A204.1 (cell line): Measurements from ENCODE around the gene IGSF9.

Experiments
- FAIRE-seq: peaks from 2 replicates; lab custom pipeline; 2012; peaks lifted over from hg19 to GRCh38; lab: Jason Lieb, UNC

Gene IGSF9

DNA sequence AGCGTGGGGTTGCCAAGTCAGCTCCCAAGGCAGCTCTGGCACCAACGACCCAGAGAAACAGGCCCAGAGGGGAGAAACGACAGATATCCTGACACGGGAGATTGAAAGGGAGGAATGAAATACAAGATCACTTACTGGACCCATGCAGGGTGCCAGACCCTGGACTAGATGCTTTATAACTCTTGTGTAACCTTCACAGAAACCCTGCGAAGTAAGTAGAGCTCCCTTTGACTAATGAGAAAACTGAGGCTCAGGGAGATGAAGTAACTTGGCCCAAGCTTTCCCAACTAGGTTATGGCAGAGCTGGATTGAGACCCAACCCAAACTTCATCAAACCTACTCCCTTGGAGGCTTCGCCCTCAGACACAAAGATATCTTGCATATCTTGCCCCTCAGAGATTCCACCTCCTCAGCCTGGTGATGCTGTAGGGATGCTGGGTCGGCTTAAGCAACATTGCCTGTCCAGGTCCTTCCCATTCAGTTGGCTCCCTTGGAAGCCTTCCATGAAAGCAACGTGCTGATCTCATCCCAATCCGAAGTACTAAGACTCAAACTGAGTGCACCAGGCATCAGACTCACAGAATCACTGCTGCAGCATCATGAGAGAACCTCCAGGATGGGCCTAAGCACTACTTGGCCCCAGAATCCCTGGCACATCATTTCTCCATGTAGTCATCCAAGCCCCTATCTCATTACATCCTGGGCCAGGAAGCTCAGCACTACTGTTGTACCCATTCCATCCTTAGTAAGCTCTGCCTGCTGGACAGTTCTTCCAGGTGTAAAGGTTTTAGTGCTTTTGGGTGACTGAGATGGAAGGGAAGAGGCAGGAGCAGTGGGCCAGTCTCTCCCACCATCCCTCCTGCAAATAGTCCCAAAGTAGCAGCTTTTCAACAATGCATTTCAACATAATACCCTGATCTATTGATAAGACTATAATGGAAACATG is 1.1 kb upstream of the IGSF9 start:
- no peak for FAIRE-seq

DNA sequence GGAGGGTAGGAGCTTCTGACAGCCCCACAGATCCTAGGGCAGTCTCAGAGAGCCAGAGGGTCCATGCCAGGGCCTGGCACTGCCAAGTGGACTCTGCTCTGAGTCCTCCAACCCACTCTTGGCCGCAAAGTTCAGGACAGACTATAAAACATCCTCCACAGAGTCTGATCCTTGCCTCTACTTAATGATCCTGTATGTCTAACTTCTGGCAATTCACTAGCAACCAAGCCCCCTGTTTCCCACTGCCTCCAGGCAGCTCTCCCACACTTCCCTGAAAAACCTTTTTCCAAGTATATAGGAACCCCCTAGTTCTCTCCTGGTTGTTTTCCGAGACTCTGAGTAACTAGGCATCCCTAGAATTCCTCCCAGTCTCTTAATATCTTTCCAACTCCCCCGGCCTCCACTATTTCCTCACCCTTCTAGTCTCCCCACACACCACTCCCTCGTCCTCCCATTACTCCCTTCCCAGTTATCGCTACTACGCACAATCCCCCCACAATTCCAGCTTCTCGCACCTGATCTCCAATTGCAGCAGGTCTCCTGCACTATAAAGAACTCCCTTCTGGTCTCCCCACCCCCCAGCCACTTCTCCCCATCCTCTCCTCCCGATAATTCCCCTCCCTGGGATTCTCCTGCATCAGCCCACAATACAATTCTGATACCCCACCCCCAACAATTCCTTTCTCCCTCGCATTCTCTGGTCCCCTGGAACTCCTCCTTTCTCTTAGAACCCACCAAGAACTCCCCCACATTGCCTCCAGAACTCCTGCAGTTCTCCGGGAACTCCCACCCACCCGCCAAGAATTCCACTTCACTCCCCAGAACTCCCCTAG is 574 bp downstream of the IGSF9 start:
- no peak for FAIRE-seq

DNA sequence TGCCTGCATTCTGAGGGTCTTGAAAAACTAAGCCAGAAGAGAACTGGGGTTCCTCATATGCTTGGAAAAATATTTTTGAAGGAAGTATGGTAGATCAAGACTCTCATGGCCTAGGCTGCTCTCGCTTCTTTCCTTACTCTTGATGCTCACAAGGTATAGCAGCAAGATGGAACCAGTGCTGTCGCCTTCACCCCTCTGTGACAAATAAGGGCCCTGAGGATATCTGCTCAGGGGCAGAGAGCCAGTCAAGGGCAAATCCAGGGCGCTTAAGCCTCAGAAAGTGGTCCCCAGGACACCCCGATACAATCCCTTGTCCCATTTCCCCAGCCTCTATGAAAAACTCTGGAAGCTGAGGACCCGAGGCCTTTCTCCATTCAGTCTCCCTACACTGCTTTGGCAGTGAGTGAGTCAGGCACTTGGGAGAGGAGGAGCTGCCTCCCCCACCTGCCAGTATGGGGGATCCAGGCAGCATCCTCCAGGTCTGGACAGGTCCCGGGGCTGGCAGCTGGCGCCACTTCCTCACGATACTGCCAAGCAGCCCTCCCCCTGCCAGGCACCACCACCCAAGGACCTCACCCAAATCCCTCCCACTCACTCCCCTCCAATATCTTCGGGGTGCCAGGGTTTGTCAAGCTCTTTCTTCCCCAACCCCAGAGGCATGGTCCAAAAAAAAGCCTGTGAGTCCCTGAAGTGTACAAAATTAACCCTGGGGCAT is 1.3 kb downstream of the IGSF9 start:
- no peak for FAIRE-seq

DNA sequence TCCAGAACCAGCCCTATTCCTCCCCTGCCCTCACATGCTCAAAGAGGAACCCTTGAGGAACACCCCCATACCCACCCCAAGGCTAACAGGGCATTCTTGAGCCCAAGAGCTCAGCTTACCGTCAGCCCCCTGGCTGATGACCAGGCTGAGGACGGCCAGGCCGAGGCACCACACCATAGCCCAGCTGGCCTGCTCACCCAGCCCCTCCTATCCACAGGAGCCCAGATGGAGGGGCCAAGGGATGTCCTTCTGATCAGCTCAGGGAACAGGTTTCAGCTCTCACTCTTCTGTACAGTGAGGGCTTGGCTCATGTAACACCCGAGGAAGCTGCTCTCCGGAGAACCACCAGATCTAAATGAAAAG is 2.2 kb downstream of the IGSF9 start:
- FAIRE-seq = no peak

DNA sequence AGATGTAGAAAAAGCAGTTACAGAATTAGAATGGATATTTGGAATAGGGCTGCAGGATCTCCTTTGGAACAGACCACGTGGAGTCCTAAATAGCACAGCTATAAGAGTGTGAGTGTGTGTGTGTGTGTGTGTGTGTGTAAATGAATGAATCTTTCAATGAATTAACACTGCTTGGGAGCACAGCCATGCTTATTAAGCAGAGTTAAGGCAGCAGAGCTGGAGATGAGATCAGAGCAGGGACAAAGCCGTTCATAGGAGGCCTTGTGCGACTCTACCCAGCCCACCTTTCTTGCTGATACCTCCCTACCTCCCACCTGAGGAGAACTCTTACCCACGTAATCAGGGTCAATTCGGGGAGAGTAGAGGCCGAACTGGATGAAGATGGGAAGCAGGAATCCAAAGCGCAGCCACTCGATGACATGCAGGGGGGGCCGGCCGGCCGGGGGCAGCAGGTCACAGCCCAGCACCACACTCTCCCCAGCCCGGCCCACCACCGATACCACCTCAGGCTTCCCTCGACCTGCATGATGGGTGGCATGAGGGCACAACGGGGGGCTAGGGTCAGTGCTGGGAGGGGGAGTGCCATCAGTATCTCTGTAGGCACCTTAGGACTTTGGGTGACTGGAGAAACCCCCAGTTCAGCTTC is 2.7 kb downstream of the IGSF9 start:
- FAIRE-seq = no peak

DNA sequence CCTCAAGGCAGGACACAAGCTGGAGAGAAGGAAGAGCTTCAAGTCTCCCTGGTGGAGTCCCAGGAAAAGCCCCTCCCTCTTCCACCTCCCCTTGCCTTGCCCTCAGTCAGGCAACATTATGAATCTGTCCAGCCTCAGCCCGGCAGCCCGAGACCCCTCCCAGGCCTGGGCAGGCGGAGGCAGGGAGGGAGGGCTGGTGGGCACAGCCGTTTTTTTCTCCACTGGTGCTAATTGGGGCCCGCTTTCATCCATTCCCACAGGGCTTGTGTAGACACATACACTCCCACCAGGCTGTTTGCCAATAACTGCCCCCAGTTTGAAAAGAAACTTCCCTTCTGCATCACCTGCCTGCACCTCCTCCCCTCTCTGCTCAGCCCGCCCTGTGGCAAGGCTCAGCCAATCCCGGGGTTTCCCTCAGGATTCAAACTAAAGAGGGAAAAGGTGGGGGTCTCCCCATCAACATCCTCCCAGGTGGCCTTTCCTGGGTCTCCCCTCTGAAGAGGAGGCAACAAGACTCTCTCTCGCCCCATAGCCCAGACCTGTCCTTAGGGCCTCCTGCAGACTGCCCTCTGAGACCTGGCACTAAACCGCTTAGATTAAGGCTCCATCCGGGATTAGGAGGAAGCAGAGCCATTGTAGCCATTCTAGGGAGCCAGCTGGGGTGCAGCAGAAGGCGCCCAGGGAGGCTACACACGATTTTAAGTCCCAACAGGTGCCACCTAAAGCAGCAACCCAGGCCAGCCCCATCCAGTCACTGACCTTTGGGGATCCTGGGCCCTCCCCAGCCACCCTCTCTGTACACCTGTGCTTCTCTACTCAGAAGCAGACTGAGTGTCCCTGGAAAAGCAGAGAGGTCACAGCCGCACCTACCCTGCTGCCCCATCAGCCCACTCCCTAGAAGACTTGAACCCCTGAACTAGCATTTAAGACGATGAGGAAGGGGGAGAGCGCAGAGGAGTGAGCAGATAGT is 3.5 kb downstream of the IGSF9 start:
- no peak for FAIRE-seq

DNA sequence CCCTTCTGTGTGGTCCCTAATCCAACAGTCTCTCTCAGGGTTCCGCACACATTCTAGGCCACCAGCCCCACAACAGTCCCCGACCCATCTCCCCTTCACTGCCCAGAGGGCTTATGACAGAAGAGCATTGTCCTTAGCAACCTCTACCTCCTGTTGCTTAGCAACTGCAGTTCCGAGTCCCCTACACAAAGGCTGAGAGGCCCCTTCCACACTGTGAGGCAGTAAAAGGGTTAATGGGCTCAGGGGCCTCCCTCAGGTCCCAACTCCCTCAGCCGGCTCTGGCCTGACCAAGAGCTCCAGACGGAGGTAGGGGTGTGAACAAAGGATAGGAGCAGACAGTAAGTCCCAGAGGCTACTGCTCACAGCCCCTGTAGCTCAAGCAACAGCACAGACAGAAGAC is 4.3 kb downstream of the IGSF9 start:
- no peak for FAIRE-seq

DNA sequence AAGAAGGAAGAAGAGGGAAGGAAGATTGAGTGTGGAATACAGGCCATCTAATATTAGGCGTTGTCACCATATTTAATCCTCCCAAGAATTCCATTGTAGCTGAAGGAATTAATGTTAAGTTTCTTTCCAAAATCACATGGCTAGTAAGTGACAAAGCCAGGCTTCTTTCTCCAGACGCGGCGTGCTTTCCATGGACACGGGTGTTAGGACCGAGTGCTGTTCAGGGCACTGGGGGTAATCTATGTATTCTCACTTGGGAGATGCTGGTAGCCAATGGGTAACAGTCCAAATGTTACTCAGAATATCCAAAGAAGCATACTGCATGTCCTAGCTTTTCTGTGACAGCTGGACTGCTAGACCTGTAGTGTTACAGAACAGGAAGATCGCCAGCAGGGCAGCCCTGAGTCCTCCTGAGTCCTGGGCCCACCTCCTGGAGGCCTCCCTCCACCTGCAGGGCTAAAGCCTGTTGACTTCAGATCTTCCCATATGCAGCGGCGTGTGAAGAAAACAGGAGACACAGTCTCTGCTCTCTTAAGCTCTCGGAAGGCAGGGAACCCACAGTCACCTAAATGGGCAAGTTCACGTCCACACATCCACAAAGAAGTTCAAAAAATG is 5.3 kb downstream of the IGSF9 start:
- no peak for FAIRE-seq

DNA sequence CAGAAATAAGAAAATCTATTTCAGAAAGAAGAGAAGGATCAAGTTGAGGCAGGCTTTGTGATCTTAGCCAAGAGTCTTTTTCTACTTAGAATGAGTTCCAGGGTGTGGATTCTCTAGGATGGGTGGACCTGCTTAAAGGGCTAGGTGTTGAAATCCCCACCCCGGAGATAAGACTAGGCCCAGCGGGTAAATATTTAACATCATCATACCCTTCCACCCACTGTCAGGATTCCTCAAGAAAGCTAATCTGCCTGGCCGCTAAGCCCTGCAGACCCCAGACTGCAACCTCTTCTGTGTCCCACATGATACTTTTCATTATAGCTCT is 5.8 kb downstream of the IGSF9 start:
- FAIRE-seq = no peak

DNA sequence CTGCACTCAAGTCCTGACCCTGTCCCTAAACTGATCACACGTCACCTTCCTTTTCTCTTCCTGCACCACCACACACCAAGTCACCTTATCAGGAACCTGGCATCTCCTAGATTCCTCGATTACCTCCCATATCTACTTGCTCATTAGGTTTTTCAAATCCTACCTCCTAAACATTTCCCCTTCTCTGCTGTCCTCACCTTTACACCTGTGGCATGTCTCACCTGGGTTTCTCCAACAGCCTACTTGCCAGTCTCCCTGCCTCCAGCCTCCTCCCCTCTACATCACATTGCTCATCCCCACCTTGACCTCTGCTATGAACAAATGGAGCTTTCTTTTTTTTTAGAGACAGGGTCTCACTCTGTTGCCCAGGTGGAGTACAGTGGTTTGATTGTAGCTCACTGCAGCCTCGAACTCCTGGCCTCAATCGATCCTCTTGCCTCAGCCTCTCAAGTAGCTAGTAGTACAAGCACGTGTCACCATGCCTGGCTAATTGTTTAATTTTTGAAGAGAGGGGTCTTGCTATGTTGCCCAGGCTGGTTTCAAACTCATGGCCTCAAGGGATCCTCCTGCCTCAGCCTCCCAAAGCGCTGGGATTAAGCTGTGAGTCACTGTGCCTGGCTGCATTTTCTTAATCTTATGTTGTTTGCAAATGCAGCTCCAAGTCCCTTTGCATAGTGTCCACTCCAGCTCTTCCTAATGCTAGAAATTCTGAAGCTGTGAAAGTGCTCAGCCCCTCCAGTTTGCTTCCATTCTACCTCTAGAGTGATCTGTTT is 6.3 kb downstream of the IGSF9 start:
- FAIRE-seq = no peak

DNA sequence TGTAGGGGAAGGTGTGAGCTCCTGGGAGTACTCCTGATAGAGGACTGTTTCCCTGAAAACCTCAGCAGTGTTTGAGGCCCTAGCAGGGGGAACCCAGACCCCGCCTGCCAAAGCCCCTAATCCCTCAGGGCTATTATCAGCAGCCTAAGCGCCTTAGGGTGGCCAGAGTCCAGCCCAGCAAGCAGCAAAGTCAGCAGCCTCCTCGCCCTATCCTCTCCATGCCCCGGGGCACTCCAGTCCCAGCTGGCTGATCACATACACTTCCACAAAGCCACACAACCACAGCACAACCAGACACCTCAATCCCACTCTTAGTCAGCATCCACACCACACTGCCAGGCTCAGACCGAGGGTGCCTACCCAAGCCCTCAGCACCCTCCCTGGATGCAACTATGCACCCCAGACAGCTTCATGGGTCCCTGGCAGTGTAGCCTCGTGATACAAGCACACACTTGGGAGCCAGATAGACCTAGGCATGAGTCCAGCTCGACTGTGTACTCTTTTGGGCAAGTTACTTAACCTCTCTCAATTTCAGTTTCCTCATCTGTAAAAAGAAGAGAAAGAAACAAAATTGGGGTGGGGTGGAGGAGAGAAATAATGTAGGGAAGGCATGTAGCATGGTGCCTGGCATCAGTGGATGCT is 7.1 kb downstream of the IGSF9 start:
- no peak for FAIRE-seq

DNA sequence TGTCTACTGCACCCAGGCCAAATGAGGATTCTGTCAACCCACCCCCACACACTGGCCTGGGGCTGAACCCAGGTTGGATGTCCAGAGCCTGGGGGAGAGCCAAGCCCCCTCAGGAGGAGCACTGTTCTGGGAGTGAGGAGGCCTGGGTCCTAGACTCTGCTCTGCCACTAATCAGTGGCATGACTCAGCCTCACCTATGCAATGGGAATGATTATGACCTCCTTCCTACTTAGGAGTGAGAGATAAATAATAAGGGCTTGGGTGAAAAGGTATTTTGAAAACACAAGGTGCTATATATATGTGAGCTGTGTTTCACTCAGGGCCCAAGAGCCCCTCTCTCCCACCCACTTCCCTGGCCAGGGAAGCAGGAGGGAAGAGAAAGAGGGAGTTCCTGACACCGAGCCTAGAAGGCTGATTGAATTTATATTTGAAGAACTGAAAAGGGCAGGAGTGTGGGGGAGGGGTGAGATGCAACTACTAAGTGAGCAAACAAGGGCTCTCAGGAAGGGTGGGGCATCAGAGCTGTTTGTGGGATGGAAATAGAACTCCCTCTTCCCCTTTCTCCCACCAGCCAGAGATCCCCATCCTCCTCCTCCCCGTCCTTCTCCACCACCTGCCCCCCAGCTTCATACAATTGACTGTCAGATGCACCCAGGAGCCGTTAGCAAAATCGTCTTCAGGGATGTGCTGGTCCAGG is 8.2 kb downstream of the IGSF9 start:
- FAIRE-seq = no peak

DNA sequence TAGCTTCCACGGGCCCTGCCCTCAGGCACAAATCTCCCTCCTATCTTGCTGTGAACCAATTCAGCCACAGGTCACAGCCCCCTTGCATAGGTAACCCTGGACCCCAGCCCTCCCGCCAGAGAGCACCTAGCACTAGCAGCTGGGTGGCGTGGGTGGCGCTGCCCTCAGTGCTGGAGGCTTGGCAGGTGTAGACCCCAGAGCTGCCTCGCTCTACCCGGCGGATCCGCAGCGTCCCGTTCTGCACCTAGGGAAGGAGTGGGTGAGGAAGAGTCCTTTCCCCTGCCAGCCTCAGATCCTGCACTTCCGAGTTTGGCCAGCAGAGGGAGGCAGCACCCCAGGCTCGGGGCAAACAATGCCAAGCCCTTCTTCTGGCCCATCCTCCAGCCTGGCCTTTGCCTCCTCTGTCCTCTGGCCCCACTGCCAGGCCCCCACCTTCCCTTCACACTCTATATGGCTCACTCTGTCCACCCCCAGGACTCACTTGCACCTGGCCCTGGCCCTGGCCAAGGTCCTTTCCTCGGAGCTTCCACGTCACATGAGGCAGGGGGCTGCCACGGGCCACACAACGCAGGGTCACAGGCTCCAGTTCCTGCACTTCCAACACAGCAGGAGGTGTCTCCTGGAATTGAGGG is 9.0 kb downstream of the IGSF9 start:
- no peak for FAIRE-seq

DNA sequence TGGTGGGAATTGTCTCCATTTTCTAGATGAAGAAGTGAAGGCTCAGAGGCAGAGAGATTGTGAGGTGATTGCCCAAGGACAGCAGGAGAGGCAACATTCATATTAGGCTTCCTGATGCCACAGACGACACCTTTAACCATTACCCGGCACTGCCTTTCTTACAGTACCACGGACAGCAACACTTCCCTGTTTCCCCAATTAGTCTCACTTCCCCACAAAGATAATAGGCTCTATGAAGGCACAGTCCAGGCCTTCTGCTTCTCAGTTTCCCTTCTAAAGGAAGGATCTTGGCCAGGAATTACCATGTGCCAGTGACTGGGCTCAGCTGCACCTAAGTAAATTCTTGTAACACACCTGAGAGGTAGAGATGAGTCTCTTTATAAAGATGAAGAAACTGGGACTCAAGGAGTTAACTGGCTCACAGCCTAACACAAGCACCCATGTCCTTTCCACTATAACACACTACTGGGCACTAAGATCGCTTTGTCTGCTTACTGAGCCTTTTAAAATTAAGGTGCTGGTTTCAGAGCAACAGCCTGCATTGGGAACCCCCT is 9.6 kb downstream of the IGSF9 start:
- FAIRE-seq = no peak

DNA sequence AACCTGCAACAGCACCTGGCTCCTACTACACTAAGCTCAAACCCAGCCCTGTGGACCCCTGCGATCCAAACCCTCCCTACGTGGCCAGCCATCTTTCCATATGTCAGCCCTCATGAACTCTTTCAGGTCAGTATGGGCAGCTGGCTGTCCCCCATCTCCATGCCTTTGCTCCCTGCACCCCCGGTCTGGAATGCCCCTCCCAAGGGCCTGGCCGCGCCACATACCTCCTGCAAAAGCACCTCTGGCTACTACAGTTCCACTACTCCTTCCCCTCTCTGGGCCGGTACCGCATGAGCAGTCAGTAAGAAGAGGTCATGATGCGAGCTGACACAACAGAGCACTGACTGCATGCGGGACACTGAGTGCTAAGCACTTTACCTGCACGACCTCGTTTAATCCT is 10.1 kb downstream of the IGSF9 start:
- no peak for FAIRE-seq

DNA sequence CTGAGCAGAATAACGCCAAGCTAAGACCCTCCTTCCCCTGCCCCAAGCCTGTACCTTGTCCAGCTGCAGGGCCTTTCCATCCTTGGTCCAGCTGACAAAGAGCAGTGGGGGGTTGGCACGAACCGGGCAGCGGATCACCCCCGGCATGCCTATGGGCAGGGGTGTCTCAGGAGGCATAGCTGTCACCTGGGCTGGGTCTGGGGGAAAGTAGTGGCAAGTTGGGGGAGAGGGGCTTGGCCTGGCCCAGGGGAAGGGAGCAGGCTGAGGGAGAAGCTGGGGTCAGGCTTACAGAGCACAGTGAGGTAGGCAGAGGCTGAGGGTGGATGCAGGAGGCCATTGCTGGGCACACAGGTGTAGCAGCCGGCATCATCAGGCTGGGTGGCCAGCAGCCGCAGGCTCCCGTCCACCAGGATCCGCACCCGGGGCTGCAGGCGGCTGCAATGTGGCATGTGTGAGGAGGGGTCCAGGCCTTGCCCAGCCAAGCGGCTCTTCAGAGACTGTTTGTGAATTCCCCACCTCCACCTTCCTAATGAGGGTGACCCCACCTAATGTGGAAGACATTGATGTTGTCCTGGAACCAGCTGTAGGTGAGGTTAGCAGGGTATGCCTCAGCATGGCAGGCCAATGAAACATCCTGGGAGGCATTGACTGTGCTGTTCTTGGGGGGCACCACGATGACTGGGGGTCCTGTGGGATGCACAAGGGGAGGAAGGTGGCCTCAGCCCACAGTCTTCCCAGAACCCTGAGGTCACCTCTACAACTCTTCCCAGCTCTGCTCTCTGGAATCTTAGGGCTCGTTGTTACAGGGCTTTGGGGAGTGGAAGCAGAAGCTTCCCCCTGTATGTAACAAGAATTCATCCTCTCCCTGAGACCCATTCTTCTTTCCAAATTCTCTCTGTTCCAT is 11.0 kb downstream of the IGSF9 start:
- no peak for FAIRE-seq

DNA sequence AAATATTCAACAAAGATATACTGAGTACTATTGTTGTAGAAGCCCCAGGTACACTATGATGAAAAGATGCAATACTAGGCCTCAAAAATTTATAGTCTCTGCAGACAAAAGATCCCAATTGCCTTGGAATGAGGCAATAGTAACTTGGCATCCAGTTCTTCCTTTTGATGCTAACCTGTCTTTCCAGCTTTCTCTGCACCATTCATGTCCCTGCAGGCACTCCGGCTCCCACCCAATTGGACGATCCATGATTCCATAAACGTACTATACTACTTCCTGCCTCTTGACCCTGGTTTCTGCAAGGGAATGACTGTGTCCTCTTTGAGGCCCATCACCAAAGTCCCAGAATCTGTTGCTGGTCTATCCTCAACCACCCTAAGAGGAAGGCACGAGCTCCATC is 12.1 kb downstream of the IGSF9 start:
- FAIRE-seq = no peak
